IPS-18a (cell line): ENCODE measurements around the gene UBE2I.
"Not testable (repeated sequence)": the region's sequence is repeated elsewhere in the genome, so short reads cannot be mapped to it uniquely, and the experiment has no call there.

ENCODE experiments used
- H3K27ac ChIP-seq: one replicate; pipeline ENCODE4 v1.5.1; 2013; ENCODE audit warnings: low read length
- H3K27me3 ChIP-seq: one replicate; pipeline ENCODE4 v1.6.1; 2013; ENCODE audit warnings: mild to moderate bottlenecking, low read length; ENCODE audit not compliant: control insufficient read depth, insufficient read depth
- H3K36me3 ChIP-seq: one replicate; pipeline ENCODE4 v1.6.1; 2013; ENCODE audit warnings: low read depth, low read length; ENCODE audit not compliant: control insufficient read depth
- H3K4me1 ChIP-seq: one replicate; pipeline ENCODE4 v1.6.1; 2013; ENCODE audit warnings: low read depth, low read length; ENCODE audit not compliant: control insufficient read depth
- H3K4me3 ChIP-seq: one replicate; pipeline ENCODE4 v1.5.1; 2013; ENCODE audit warnings: low read length
- H3K9ac ChIP-seq: one replicate; pipeline ENCODE4 v1.6.1; 2013; ENCODE audit warnings: mild to moderate bottlenecking, low read length, moderate library complexity
- H3K9me3 ChIP-seq: one replicate; pipeline ENCODE4 v1.6.1; 2013; ENCODE audit warnings: low read depth, low read length; ENCODE audit not compliant: control insufficient read depth

Gene UBE2I

DNA sequence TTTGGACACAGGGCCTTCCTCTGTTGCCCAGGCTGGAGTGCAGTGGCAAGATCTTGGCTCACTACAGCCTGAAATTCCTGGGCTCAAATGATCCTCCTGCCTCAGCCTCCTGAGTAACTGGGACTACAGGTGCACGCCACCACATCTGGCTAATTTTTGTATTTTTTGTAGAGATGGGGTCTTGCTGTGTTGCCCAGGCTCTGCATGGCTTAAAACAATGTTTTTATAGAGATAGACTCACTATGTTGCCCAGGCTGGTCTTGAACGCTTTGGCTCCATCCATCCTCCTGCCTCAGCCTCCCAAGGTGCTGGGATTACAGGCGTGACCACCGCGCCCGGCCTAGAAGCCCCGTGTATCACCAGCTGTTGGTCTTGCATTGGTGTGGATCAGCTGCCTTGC is 40.0 kb upstream of the UBE2I start:
- not testable (repeated sequence) for H3K9me3 ChIP-seq, H3K9ac ChIP-seq, H3K4me1 ChIP-seq, H3K27ac ChIP-seq, H3K36me3 ChIP-seq, H3K27me3 ChIP-seq, H3K4me3 ChIP-seq

DNA sequence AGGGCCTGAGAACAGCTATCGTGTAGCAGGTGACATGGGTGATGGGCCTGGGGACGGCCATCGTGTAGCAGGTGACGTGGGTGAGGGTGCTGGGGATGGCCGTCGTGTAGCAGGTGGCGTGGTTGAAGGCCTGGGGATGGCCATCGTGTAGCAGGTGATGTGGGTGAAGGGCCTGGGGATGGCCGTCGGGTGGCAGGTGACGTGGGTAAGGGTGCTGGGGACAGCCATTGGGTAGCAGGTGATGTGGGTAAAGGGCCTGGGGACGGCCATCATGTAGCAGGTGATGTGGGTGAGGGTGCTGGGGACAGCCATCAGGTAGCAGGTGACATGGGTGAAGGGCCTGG is 38.1 kb upstream of the UBE2I start:
- Histone ChIP-seq H3K27ac (no peak overlapping the region), H3K4me1 (no peaks in the 10 kb centered on the region), H3K9me3 (no peaks in the 10 kb centered on the region), H3K36me3 (no peaks in the 10 kb centered on the region), H3K27me3 (peaks cover 5% of the 10 kb centered on the region), H3K4me3 (no peak overlapping the region), H3K9ac (no peak overlapping the region)

DNA sequence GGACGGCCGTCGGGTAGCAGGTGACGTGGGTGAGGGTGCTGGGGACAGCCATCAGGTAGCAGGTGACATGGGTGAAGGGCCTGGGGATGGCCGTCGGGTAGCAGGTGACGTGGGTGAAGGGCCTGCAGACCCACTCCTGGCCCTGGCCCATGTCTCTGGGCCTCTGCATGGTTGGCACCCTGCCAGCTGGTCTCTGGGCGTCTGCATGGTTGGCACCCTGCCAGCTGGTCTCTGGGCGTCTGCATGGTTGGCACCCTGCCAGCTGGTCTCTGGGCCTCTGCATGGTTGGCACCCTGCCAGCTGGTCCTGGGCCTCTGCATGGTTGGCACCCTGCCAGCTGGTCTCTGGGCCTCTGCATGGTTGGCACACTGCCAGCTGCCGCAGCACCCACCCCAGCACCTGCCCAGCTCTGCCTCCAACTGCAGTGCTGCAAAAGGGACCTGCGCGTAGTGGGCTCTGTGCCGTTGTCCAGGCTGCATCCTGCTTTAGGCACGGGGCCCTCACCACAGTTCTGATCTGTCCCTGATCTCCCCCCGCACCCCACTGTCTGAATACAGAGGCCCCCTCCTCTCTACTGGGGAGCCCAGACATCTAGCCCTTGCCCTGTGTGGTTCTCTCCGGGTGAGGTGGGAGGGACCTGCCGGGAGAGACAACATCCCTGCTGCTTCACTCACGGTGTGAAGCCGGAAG is 37.6 kb upstream of the UBE2I start:
- not testable (repeated sequence) for H3K9me3 ChIP-seq, H3K4me1 ChIP-seq, H3K27ac ChIP-seq, H3K9ac ChIP-seq, H3K4me3 ChIP-seq, H3K36me3 ChIP-seq, H3K27me3 ChIP-seq

DNA sequence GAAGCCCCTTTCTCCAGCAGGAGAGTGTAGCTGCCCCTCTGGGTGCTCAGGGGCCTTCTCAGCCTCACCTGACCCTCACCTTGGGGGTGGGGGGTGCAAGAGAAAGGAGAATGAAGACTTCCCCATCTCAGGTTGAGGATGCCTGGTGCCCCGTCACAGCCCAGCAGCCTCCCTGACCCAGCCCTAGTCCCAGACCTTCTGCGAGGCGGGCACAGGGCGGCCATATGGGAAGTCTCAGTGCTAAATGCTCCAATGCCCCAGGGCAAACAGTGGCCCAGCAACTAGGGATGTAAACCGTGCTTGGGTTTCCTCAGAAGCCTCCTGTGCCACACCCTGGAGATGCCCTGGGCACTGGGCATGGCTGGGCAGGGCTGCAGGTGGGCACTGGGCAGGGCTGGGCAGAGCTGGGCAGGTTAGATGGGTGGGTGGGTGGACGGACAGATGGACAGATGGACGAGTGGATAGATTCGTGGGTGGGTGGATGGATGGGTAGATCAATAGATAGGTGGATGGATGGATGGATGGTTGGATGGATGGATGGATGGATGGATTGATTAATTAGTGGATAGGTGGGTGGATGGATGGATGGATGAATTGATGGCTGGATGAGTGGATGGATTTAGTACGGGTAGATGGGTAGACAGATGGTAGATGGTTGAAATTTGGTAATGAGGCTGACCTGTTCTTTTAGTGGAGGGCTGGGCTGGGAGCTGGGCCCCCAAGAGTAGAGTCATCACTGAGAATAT is 36.8 kb upstream of the UBE2I start:
- Histone ChIP-seq H3K27ac (no peak overlapping the region), H3K9me3 (no peaks in the 10 kb centered on the region), H3K36me3 (no peaks in the 10 kb centered on the region), H3K4me3 (no peak overlapping the region), H3K4me1 (no peaks in the 10 kb centered on the region), H3K27me3 (peaks cover 5% of the 10 kb centered on the region), H3K9ac (no peak overlapping the region)

DNA sequence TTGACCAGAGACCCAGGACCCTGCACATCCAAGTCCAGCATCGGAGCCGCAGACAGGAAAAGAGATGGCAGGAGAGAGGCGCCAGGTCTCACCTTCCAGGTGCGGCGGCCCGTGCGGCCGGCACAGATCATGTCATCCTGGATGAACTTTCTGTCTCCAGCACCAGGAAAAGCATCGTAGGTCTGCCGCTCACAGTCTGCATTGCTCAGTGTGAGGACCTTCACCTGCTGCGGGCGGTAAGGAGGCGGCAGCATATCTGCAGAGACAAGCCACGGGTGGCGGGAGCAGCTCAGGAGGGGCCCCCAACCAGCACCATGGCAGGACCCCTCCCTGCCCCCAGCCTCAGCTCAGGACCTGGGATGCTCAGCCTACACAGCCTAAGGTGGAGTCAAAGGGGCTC is 35.6 kb upstream of the UBE2I start:
- no peaks in the 10 kb centered on the region for H3K36me3 ChIP-seq
- no peaks in the 10 kb centered on the region for H3K9me3 ChIP-seq
- peaks cover 5% of the 10 kb centered on the region for H3K27me3 ChIP-seq
- peaks cover 5% of the 10 kb centered on the region for H3K4me1 ChIP-seq
- no peak overlapping the region for H3K4me3 ChIP-seq
- H3K27ac ChIP-seq = no peak overlapping the region
- no peak overlapping the region for H3K9ac ChIP-seq

DNA sequence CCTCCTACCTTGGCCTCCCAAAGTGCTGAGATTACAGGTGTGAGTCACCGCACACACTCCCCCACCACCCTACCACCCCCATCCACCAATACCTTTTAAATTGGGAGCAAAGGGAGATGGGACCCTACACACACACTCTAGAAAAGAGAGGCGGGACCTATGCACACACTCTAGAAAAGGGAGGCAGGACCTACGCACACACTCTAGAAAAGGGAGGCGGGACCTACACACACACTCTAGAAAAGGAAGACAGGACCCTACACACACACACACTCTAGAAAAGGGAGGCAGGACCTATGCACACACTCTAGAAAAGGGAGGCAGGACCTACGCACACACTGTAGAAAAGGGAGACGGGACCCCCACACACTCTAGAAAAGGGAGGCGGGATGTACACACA is 34.7 kb upstream of the UBE2I start:
- peaks cover 5% of the 10 kb centered on the region for H3K27me3 ChIP-seq

DNA sequence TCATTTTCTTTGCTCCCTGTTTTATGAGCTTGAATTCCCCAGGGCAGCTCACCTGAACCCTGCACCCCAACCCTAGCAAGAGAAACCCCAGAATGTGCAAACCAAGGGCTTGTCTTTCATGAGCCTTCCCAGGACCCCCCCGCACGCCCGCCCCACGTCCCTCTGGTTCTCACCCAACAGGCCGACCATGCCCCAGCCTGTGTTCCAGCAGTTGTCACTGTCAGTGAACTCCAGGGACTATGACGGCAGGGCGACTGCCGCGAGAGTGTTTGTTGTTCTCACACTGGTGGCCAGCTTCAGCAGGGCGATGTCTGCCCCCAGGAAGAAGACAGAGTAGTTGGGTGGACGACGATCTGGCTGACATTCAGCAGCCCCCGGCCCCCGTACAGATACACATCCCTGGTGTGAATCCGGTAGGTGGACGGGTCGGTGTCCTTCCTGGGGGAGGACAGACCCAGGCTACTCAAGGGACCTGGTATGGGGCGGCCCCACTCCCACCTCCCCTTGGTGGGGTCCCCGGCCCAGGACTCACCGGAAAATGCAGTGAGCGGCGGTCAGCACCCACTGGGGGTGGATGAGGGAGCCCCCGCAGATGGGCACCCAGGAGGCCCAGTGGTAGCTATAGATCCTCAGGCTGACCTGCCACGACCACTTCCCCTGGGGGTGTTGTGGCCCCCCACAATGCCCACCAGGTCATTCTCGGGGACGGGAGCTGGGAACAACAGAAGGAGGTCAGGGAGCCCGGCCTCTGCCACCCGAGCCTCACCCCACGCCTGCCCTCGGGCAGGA is 33.5 kb upstream of the UBE2I start:
- Histone ChIP-seq H3K9me3 (no peaks in the 10 kb centered on the region), H3K4me1 (peaks cover 5% of the 10 kb centered on the region), H3K9ac (no peak overlapping the region), H3K27ac (no peak overlapping the region), H3K27me3 (peaks cover 5% of the 10 kb centered on the region), H3K4me3 (no peak overlapping the region), H3K36me3 (no peaks in the 10 kb centered on the region)

More for the DNA sequence above, 34.7 kb upstream of the UBE2I start:
- H3K27ac ChIP-seq = no peak overlapping the region
- H3K9ac ChIP-seq = no peak overlapping the region
- no peak overlapping the region for H3K4me3 ChIP-seq
- H3K36me3 ChIP-seq = no peaks in the 10 kb centered on the region
- H3K4me1 ChIP-seq = peaks cover 5% of the 10 kb centered on the region
- no peaks in the 10 kb centered on the region for H3K9me3 ChIP-seq

DNA sequence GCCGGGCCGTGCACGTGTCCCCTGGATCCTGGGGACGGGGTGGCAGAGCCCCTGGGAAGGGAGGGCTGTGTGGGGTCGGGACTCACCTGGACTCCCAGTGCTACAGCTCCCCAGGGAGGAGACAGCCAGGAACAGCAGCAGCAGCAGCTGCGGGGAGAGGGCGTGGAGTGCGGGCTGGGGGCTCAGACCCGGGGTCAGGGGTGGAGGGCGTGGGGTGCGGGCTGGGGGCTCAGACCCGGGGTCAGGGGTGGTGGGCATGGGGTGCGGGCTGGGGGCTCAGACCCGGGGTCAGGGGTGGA is 32.9 kb upstream of the UBE2I start:
- Histone ChIP-seq H3K9ac (no peak overlapping the region), H3K27ac (no peak overlapping the region), H3K4me1 (peaks cover 5% of the 10 kb centered on the region), H3K27me3 (peaks cover 5% of the 10 kb centered on the region), H3K36me3 (no peaks in the 10 kb centered on the region), H3K4me3 (no peak overlapping the region), H3K9me3 (no peaks in the 10 kb centered on the region)

DNA sequence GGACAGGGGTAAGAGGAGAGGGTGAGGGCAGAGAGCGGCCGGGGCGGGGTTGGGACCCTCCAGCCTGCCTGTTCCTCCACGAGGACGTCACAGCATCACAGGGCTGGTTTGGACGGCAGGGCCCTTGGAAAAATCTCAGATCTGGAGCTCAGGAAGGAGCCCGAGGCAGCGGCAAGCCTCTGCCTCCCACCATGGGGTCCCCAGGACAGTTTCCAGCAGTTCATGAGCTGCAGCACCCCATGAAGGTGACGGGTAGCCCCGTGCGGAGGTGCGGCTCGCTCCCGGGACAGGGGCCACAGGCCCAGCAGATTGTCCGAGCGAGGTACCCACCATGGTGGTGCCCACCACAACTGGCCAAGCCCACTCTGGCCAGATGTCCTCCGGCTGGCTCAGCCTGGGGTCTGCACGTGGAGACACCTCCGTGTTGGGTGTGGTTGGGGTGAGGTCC is 32.3 kb upstream of the UBE2I start:
- Histone ChIP-seq H3K9ac (no peak overlapping the region), H3K27ac (no peak overlapping the region), H3K36me3 (no peaks in the 10 kb centered on the region), H3K9me3 (no peaks in the 10 kb centered on the region), H3K4me1 (peaks cover 5% of the 10 kb centered on the region), H3K4me3 (no peak overlapping the region), H3K27me3 (peaks cover 5% of the 10 kb centered on the region)

DNA sequence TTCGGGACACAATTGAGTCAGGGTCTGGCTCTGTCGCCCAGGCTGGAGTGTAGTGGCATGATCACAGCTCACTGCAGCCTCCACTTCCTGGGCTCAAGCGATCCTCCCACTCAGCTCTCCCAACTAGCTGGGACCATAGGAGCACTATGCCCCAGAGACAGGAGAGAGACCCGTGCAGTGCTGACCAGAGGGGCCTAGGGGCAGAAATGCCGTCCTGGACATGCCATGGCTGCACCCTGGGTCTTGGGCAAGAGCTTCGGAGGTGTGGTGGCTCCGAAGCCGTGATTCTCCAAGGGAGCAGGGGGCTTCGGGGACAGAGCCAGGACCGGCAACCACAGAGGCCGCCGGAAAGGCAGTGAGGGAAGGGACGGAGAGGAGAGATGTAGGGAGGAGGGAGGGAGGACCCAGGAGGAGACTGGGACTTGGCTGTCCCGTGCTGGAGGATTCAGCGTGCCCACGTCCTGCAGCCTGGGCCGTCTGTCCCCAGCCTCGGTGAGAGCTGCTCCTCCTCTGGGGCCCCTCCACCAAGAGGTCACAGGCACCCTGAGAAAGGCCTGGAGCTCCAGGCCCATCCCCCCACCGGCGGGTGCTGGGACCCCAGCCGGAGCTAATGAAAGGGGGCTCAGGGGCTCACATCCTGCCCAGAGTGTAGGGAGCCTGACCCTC is 31.7 kb upstream of the UBE2I start:
- Histone ChIP-seq H3K36me3 (no peaks in the 10 kb centered on the region), H3K27ac (no peak overlapping the region), H3K4me1 (peaks cover 5% of the 10 kb centered on the region), H3K4me3 (no peak overlapping the region), H3K27me3 (peaks cover 5% of the 10 kb centered on the region), H3K9me3 (no peaks in the 10 kb centered on the region), H3K9ac (no peak overlapping the region)

DNA sequence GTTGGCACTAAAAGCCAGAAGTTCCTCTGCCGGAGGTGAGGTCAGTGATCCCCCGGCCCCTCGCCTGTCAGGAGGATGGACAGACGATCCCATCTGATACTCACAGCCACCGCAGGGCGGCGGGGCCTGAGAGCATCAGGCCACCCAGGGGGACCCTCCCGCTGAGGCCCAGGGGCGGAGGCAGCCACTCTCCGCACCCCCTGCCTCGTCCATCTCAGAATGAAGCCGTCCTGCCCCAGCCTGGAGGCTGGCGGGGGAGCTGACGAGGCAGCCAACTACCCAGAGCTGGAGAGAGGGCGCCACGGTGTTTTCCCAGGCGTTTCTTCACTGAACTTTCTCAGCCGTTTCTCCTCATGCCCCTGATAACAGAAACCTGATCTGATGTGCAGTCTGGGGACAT is 31.0 kb upstream of the UBE2I start:
- Histone ChIP-seq H3K27ac (no peak overlapping the region), H3K36me3 (no peaks in the 10 kb centered on the region), H3K4me1 (peaks cover 5% of the 10 kb centered on the region)

More for the DNA sequence above, 31.0 kb upstream of the UBE2I start:
- H3K4me3 ChIP-seq = no peak overlapping the region
- no peaks in the 10 kb centered on the region for H3K9me3 ChIP-seq
- H3K9ac ChIP-seq = no peak overlapping the region
- peaks cover 5% of the 10 kb centered on the region for H3K27me3 ChIP-seq
